Colonic mucosa (tissue), 4 donors: ENCODE results near the gene MACROD2. TPM values are rescaled to one million over a fixed set of nuclear protein-coding genes. Genes with fewer than 3 reads are reported as not detected.

Experiments used
- DNase-seq: peaks from one replicate; pipeline ENCODE4 v3.0.0-alpha.2; 2020
- H3K27ac ChIP-seq: fragments of 200-600 bp; one replicate; pipeline ENCODE4 v1.8.0; 2021
- H3K27me3 ChIP-seq: fragments of 200-600 bp; one replicate; pipeline ENCODE4 v1.8.0; 2021
- H3K36me3 ChIP-seq: fragments of 200-600 bp; one replicate; pipeline ENCODE4 v1.8.0; 2021
- H3K4me1 ChIP-seq: fragments of 200-600 bp; one replicate; pipeline ENCODE4 v1.8.0; 2021; ENCODE audit warnings: mild to moderate bottlenecking
- H3K4me3 ChIP-seq: fragments of 200-600 bp; one replicate; pipeline ENCODE4 v1.8.0; 2021
- H3K9ac ChIP-seq, 2 donors: one replicate each; pipeline ENCODE4 v1.7.0; 2013; ENCODE audit warnings: control low read depth in 2 of 2, low read depth in 2 of 2, low read length in 2 of 2
- H3K9me3 ChIP-seq: fragments of 200-600 bp; one replicate; pipeline ENCODE4 v1.8.0; 2021
- intact Hi-C: fragments of 100-400 bp; cut with DNase I; formaldehyde crosslinking; loops from one replicate; pipeline ENCODE4 v1.14.1; 2022
- total RNA-seq, 2 donors: library from RNA; stranded (reverse); fragmentation: NEBNext Ultra II Directional in 1 of 2; extraction: Animal tissue kit (Norgen Biotek cat#: 25700) in 1 of 2; gene quantifications; one replicate each; pipeline ENCODE4 v1.2.1, GENCODE V29; 2021
- TF ChIP-seq, protein P1 (sequence below): fragments of 200-600 bp; IDR thresholded peaks from one replicate; pipeline ENCODE4 v1.8.0; 2022; ENCODE audit warnings: antibody characterized with exemption, mild to moderate bottlenecking
- donor health status: healthy.
- donor health status: DM: no; HTN: no; CAD: no.
- donor health status: DM: no; HTN: no; CAD: no.

The MACROD2 gene
- total RNA-seq, 2 donors from 2014 or later: 3.2 to 3.3 TPM

DNA sequence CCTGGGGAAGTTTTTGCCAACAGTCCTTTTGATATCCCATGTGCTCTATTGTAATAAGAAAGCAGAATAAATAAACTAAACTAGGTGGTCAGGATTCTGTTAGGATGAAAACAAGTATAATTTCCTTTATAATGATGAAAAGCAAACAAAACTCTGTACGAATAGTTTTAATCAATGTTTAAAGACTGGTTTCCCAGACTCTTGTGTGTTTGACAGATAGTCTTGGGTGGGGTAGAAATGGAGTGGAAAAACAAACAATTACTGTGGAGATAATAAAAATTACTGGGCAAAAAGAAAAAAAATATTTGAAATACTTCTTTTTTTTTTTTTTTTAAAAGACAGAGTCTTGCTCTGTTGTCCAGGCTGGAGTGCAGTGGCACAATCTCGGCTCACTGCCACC is 494.2 kb downstream of the MACROD2 start:
- no peaks in the 10 kb centered on the region for H3K9me3 ChIP-seq
- intact Hi-C loops: no loop called here
- no peaks in the 10 kb centered on the region for H3K4me1 ChIP-seq
- no peak overlapping the region for H3K27ac ChIP-seq
- no peak overlapping the region for H3K4me3 ChIP-seq
- H3K27me3 ChIP-seq: no peaks in the 10 kb centered on the region
- DNase-seq: no peak
- H3K9ac ChIP-seq: no peak overlapping the region
- TF ChIP-seq, protein P1, sequence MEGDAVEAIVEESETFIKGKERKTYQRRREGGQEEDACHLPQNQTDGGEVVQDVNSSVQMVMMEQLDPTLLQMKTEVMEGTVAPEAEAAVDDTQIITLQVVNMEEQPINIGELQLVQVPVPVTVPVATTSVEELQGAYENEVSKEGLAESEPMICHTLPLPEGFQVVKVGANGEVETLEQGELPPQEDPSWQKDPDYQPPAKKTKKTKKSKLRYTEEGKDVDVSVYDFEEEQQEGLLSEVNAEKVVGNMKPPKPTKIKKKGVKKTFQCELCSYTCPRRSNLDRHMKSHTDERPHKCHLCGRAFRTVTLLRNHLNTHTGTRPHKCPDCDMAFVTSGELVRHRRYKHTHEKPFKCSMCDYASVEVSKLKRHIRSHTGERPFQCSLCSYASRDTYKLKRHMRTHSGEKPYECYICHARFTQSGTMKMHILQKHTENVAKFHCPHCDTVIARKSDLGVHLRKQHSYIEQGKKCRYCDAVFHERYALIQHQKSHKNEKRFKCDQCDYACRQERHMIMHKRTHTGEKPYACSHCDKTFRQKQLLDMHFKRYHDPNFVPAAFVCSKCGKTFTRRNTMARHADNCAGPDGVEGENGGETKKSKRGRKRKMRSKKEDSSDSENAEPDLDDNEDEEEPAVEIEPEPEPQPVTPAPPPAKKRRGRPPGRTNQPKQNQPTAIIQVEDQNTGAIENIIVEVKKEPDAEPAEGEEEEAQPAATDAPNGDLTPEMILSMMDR: no peak
- H3K36me3 ChIP-seq: no peaks in the 10 kb centered on the region

DNA sequence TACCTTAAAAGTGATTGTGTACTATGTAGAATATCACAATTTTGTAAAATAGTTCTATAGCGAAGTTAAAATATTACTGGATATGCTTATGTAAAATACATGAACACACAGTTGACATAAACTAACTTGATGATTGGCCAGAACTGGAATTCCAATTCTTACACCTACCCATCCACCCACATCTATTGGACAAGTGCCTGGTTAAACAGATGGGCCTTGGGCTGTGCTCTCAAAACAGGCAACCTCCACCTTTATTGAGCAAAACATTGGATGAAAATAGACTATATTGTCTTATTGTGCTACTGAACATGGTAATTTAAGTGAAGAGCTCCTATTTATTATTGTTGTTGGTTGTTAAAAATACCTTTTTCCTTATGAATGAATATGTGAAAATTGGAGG is 496.1 kb downstream of the MACROD2 start:
- no peaks in the 10 kb centered on the region for H3K9me3 ChIP-seq
- DNase-seq: no peak
- H3K4me1 ChIP-seq: no peaks in the 10 kb centered on the region
- H3K36me3 ChIP-seq: no peaks in the 10 kb centered on the region
- TF ChIP-seq, protein P1: no peak
- intact Hi-C loops: no loop called here
- H3K27me3 ChIP-seq: no peaks in the 10 kb centered on the region
- H3K4me3 ChIP-seq: no peak overlapping the region
- no peak overlapping the region for H3K27ac ChIP-seq
- no peak overlapping the region for H3K9ac ChIP-seq

- TF ChIP-seq, protein P1: no peak
- no peaks in the 10 kb centered on the region for H3K9me3 ChIP-seq
- H3K27me3 ChIP-seq: no peaks in the 10 kb centered on the region
- intact Hi-C loops: no loop called here
- no peak overlapping the region for H3K27ac ChIP-seq
- no peak overlapping the region for H3K4me3 ChIP-seq
- H3K4me1 ChIP-seq: no peaks in the 10 kb centered on the region
- no peak for DNase-seq
- H3K9ac ChIP-seq: no peak overlapping the region
- no peaks in the 10 kb centered on the region for H3K36me3 ChIP-seq
These were observed 498.1 kb downstream of the MACROD2 start for GRCh38 chr20:14493408-14493807.

DNA sequence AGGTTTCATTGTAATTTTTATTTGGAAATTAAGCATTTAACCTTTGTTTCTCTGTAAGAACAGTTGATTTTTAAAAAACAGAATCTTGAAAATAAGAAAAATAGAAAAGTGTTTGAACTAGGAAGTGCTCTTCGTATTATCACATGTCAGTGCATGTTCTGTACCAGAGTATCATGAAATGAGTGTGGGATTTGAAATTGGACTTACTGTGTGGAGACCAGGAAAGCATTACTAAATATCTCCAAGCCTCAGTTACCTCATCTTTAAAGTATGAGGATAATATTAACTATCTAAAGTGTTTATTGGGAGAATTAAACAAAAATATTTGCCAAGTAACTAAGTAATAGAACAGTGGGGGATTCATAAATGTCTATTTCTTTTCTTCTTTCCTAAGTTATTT is 499.0 kb downstream of the MACROD2 start:
- Histone ChIP-seq H3K9me3 (no peaks in the 10 kb centered on the region), H3K4me1 (no peaks in the 10 kb centered on the region), H3K4me3 (no peak overlapping the region), H3K27me3 (no peaks in the 10 kb centered on the region), H3K27ac (no peak overlapping the region), H3K9ac (no peak overlapping the region), H3K36me3 (no peaks in the 10 kb centered on the region)
- DNase-seq: no peak
- TF ChIP-seq, protein P1: no peak
- intact Hi-C loops: no loop called here

- no peak overlapping the region for H3K9ac ChIP-seq
- no peak overlapping the region for H3K4me3 ChIP-seq
- intact Hi-C loops: no loop called here
- no peaks in the 10 kb centered on the region for H3K4me1 ChIP-seq
- TF ChIP-seq, protein P1: no peak
- H3K27ac ChIP-seq: no peak overlapping the region
- no peaks in the 10 kb centered on the region for H3K27me3 ChIP-seq
- H3K9me3 ChIP-seq: no peaks in the 10 kb centered on the region
- DNase-seq: no peak
- no peaks in the 10 kb centered on the region for H3K36me3 ChIP-seq
These were observed 499.8 kb downstream of the MACROD2 start for GRCh38 chr20:14495066-14495465.

- no peak overlapping the region for H3K9ac ChIP-seq
- no peaks in the 10 kb centered on the region for H3K36me3 ChIP-seq
- H3K9me3 ChIP-seq: no peaks in the 10 kb centered on the region
- no peak for DNase-seq
- no peaks in the 10 kb centered on the region for H3K4me1 ChIP-seq
- no peak overlapping the region for H3K27ac ChIP-seq
- TF ChIP-seq, protein P1: no peak
- H3K4me3 ChIP-seq: no peak overlapping the region
- intact Hi-C loops: no loop called here
- H3K27me3 ChIP-seq: no peaks in the 10 kb centered on the region
These were observed 501.7 kb downstream of the MACROD2 start for GRCh38 chr20:14497004-14497403.
